GDM1 (cell line): ENCODE results near the gene AP2A2.

Source experiments
- DNase-seq: peaks from one replicate; lab custom pipeline; 2025; lab: John Stamatoyannopoulos, UW

Gene AP2A2

DNA sequence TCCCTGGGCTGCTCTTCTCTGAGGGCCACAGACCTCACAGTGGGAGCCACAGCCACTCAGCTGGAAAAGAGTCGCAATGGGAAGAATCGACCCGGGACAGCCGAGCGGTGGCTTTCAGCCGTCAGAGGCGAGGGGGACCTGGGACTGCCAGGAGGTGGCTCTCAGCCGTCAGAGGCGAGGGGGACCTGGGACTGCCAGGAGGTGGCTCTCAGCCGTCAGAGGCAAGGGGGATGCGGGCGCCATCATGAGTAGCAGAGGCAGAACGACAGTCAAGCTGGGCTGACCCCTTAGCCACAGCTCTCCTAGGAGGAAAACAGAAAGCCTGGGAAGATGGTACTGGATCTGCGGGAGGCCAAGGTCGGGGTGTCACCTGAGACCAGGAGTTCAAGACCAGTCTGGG lies 134.1 kb downstream of the AP2A2 start:
- DNase-seq, result no peak

DNA sequence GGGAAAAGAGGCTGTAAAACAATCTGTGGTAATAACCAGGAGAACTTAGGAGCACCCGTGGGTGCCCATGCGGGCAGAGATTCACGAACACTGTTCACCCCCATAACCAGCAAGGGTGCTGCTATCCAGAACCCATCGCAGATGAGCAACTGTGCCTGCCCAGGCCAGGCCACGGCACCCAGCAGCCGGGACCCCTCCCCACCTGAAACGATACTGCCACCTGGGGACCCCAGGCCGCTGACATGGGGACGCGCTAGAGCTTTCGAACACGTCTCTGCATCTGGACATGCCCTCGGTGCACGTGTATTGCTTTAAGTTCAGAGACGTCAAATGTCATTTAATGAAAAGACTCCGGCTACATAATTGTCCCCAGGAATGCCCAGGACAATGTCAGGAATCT lies 134.7 kb downstream of the AP2A2 start:
- no peak for DNase-seq

DNA sequence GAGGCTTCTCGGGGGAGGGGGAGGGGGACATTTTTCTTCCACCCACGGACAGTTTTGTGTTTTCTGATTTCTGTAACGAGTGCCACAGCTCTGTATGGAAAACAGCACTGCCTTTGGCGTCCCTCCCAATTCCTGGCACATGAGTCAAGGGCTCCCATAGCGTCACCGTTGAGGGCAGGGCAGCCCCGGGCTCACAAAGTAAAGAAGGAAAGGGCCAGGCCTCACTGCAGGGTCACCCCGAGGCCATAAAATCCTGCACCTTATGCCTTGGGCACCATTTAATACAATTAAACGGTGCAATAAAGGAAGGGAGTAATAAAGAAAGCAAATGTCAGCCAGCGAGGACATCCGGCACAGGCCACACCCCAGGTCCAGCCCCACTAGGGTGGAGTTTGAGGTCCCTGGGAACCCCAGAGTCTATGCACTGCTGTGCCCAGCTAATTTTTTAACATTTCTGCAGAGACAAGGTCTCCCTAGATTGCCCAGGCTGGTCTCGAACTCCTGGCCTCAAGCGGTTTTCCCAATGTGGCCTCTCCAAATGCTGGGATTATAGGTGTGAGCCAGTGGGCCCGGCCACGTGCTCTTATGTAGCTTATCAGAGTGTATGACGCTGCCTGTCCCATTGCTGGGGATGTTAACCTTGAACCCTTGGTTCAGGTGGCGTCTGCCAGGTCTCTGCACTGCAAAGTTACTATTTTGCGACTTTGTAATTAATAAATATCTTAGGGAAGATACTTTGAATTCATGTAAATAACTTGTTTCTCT lies 135.4 kb downstream of the AP2A2 start:
- DNase-seq, result no peak
